Stromal cell of bone marrow (primary cell): ENCODE measurements around the gene FOXN1.
"Not testable (repeated sequence)": the region's sequence is repeated elsewhere in the genome, so short reads cannot be mapped to it uniquely, and the experiment has no call there.

Experiments
- DNase-seq: peaks from one replicate; pipeline ENCODE4 v3.0.0-alpha.2; 2012; ENCODE audit warnings: low read depth

Gene FOXN1

GRCh38 chr17:28500712-28501379, 5.3 kb upstream of the FOXN1 start:
- no peak for DNase-seq

DNA sequence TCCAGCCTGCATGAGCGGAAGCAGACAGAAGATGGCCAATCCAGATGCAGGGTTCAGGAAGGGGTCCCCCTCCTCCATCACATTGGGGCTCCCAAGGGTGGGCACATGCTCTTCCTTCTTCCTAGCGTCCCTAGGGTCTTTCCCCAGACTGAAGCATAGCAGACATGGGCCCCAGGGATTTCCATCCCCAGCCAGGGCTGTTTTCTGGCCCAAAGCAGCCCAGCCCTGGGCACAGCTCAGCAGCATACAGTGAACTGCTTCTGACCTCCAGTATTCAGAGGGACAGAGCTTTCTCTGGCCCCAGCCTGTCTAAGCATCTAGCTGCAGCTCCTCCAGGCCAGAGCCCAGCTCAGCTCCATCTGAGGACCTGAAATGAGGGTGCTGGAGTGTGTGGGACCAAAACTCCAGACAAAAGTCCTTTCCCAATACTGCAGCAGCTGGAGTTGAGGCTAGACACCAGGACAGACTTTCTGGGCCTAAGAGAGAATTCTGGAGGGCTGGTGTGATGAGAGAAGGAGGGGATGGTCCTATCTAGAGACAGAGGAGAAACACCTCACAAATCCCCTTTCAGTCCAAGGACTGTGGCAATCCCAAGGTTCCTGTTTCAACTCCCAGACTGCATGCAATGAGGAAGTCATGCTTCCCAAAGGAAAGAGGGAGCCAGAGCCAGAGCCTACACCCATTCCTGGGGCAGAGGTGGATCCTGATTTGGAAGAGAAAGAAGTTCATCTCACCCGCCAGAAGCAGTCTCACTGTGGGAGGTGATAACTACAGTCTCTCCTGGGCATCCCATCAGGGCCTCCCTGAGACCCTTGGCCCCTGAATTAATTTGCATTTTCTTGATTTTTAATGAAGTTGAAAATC, 4.5 kb upstream of the FOXN1 start:
- DNase-seq: no peak

- no peak for DNase-seq
Observed at GRCh38 chr17:28503420-28503819, 2.7 kb upstream of the FOXN1 start.

GRCh38 chr17:28506763-28507487, 777 bp downstream of the FOXN1 start:
- no peak for DNase-seq

- DNase-seq: no peak
Observed at GRCh38 chr17:28507567-28508203, 1.5 kb downstream of the FOXN1 start.

DNA sequence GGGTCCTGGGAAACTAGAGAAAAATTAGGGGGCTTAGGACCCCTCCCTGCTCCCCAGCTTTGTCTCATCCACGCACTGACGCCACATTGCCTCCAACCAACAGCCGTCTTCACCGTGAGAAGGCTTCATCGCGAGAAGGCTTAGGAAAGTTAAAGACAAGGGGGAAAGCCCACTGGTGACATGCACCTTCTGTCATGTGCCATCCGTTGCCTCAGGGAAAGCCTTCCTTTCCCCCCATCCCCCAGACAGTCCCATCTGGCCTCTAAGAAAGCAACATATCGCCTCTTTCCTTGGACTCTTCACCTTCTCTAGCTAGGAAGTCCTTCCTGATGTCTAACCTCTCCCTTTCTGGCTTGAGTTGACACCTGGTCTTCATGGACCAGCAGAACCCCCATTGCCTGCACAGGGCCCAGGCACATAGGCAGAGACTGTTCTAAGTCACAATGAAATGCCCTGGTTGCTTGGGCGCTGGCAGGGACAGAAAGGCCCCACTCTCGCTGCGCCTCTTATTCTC, 2.1 kb downstream of the FOXN1 start:
- DNase-seq: no peak

DNA sequence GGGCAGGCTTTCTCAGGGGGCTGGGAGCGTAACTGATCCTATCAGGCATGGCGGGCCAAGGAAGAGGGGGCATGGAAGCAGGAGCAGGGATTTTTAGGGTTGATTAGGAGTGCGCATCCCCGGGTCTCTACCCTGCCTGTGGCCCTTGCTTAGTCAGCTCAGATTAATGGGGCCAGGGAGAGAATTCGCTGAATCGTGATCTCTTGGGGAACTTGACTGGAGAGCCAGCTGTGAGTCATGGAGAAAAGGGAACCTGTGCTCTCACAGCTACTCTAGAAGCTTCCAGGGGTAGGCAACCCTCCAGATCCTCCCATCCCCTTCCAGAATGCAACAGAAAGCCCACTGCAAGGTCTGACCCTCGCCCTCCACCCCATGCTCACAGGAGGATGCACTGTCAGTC, 3.6 kb downstream of the FOXN1 start:
- peak; percentile 26 for DNase-seq

DNA sequence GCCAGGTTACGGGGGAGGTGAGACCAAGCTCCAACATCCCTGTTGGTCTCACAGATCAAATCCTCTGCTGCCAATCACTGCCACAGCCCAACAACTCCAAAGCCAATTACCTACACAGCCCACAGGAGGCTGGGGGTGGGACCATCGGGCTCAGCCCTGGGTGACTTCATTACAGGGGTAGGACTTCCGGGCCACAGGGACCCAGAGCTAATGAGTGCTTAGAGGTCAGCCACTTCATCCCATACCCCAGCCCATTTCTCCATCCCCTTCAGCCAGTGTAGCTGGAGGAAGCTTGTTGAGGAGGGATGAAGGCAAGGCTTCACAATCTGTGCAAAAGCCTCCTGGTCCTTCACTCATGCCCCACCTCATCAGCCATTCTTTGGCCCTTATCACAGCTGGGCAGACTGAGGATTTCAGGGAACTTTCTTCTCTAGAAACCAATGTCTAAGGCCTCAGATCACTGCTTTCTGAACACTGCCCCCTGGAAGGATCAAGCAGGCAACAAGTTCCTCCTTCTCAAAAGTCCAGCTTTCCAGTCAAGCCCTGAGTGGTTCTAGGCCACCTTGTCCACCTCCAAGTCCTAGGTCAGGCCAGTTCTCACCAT, 5.8 kb downstream of the FOXN1 start:
- no peak for DNase-seq

- DNase-seq: no peak
Observed at GRCh38 chr17:28513476-28513875, 7.3 kb downstream of the FOXN1 start.

DNA sequence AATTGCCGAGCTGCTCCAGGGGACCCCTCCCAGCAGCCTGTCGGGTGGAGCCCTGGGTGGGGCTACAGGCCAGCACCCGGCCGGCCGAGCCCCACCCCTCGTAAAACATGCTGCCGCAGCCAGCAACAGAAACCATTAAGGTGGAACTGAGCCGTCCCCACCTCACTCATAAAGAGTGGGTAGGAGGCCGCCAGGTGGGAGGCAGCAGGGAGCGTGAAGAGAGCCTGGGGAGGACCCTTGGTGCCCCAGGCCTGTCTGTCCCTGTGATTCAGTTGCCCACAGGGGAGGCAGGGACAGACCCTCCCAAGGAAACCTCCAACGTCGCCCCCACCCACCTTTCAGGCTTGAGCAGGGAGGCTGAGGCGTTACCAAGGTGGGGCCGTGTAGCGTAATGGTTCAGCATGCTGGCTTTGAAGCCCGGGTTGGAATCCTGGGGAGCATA, 8.4 kb downstream of the FOXN1 start:
- no peak for DNase-seq

DNA sequence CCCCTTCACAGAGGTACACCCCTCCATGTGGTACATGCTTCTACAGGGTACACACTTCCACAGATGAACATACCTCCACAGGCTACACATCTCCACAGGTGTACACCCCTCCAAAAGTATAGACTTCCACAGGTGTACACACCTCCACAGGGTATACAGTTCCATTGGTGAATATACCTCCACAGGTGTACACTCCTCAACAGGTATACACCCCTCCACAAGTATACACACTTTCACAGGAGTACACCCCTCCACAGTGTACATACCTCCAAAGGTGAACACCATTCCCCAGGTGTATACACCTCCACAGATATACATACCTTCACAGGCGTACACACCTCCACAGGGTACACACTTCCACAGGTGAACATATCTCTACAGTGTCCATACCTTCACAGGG, 9.4 kb downstream of the FOXN1 start:
- DNase-seq: no peak

DNA sequence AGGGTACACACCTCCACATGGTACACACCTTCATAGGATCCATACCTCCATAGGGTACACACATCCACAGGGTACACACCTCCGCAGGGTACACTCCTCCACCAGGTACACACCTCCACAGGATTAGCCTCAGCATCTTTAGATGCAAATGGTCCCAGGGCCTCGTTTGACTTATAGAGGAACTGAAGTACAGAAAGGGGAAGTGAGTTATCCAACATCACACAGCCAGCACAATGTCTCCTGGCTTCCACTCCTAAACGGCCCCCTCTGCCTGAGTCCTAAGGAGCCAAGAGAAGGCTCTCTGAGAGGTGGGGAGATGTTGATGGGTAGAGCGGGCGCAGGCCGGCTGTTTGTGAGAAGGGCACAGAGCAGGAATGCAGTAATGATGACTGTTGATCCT, 12.0 kb downstream of the FOXN1 start:
- no peak for DNase-seq

GRCh38 chr17:28518578-28518977, 12.4 kb downstream of the FOXN1 start:
- no peak for DNase-seq

GRCh38 chr17:28519236-28519635, 13.1 kb downstream of the FOXN1 start:
- no peak for DNase-seq

DNA sequence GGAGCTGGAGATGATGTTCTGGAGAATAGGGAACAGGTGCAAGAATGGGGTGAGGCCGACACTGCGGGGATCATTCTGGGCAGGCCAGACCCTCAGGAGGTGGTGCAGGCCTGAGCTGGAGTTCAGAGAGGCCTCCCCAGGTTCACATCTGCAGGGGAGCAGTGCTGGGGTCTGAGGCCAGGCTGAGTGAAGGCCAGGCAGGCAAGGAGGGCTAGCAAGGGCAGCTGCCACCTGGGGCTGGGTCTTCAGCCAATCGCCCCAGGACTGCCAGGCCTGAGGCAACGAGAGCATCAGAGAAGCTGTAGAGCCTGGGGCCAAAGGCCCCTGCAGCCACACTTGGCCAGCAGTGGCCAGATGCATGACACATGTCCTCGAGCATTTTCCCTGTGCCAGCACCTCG, 14.5 kb downstream of the FOXN1 start:
- no peak for DNase-seq

- no peak for DNase-seq
Observed at GRCh38 chr17:28521311-28522085, 15.3 kb downstream of the FOXN1 start.

GRCh38 chr17:28522281-28522680, 16.1 kb downstream of the FOXN1 start:
- not testable (repeated sequence) for DNase-seq

GRCh38 chr17:28523186-28523585, 17.0 kb downstream of the FOXN1 start:
- no peak for DNase-seq

DNA sequence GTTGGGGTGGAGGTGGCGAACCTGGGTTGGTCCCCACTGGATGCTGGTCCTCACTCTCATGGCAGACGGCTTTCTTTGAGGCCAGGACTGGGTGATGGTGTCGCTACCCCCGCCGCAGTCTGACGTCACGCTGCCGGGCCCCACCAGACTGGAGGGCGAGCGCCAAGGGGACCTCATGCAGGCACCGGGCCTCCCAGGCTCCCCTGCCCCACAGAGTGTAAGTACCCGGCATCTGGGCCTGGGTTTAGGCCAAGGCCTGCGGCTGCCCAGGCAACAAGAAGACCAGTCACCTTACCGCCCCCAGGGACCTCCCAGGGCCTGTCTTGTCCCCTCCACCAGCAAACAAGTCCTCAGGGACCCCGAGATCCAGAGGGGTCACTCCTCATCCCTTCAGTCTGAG, 17.7 kb downstream of the FOXN1 start:
- DNase-seq: no peak

DNA sequence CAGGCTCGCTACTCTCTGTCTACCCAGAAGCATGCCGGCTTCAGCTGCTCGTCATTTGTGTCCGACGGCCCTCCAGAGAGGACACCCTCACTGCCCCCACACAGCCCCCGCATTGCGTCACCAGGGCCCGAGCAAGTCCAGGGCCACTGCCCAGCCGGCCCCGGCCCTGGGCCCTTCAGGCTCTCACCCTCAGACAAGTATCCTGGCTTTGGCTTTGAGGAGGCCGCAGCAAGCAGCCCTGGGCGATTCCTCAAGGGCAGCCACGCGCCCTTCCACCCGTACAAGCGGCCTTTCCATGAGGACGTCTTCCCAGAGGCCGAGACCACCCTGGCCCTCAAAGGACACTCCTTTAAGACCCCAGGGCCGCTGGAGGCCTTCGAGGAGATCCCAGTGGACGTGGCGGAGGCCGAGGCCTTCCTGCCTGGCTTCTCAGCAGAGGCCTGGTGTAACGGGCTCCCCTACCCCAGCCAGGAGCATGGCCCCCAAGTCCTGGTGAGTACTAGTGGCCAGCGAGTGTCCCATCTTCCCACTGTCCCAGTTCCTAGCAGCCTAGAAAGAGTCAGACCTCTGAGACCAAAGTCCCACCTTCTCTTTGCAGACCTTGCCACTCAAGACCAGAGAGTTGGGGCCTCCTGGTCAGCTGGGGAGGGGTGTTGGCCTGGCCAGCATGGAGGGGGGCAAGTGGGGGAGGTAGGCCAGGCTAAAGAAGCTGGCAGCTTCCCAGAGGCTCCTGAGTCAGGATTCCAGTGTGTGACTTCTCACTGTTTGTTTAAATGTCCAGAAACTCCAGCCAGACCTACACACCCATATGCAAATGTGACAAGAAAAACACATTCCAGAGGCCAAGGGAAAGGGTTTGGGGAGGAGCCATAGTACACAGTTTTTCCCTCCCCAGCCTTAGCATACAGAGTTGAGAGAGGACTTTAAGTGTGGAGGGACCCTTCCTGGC, 18.6 kb downstream of the FOXN1 start:
- peak; percentile 36 for DNase-seq
